Keratinocyte (primary cell): ENCODE measurements around the gene DMRTA2. TPM values are rescaled to one million over a fixed set of nuclear protein-coding genes. Genes with fewer than 3 reads are reported as not detected.

ENCODE experiments used
- DNase-seq: peaks from one replicate; pipeline ENCODE4 v3.0.0-alpha.2; 2011; ENCODE audit warnings: low read depth, missing footprints, low spot score
- FAIRE-seq: peaks from 2 replicates; lab custom pipeline; 2011; peaks lifted over from hg19 to GRCh38; lab: Jason Lieb, UNC
- H2AFZ ChIP-seq: 2 replicates; pipeline ENCODE4 v1.6.0; 2012; ENCODE audit warnings: low read length, control low read depth, inconsistent platforms; ENCODE audit not compliant: control insufficient read depth
- H3K27ac ChIP-seq: 2 replicates; pipeline ENCODE4 v1.5.1; 2011; ENCODE audit warnings: low read length; ENCODE audit not compliant: control insufficient read depth, insufficient read depth
- H3K27me3 ChIP-seq: 3 replicates; pipeline ENCODE4 v1.6.0; 2011; ENCODE audit warnings: low read length; ENCODE audit not compliant: control insufficient read depth, insufficient read depth; ENCODE audit errors: extremely low read depth
- H3K36me3 ChIP-seq, 2 experiments: 2 replicates in 1 of 2; 3 replicates in 1 of 2; pipeline ENCODE4 v1.5.1; 2011; ENCODE audit warnings: low read length in 2 of 2, mild to moderate bottlenecking in 1 of 2; ENCODE audit not compliant: control insufficient read depth in 2 of 2, insufficient read depth in 2 of 2; ENCODE audit errors: extremely low read depth in 1 of 2
- H3K4me1 ChIP-seq: 3 replicates; pipeline ENCODE4 v1.5.1; 2011; ENCODE audit warnings: low read length; ENCODE audit not compliant: control insufficient read depth, insufficient read depth; ENCODE audit errors: extremely low read depth
- H3K4me2 ChIP-seq: 3 replicates; pipeline ENCODE4 v1.6.0; 2011; ENCODE audit warnings: low read depth, low read length; ENCODE audit not compliant: control insufficient read depth, insufficient read depth; ENCODE audit errors: extremely low read depth
- H3K4me3 ChIP-seq, 3 experiments: fragments of 200-600 bp in 1 of 3; sonication (generic) in 1 of 3; 2 replicates in 2 of 3; 3 replicates in 1 of 3; pipeline ENCODE4 v1.5.1; 2011 to 2016; ENCODE audit warnings: low read length in 3 of 3, mild to moderate bottlenecking in 3 of 3, control low read depth in 2 of 3, inconsistent platforms in 1 of 3, low read depth in 1 of 3, mixed read lengths in 1 of 3, mixed run types in 1 of 3, moderate library complexity in 1 of 3; ENCODE audit not compliant: control insufficient read depth in 2 of 3, insufficient read depth in 2 of 3; ENCODE audit errors: extremely low read depth in 1 of 3
- H3K79me2 ChIP-seq: 2 replicates; pipeline ENCODE4 v1.6.0; 2012; ENCODE audit warnings: low read length; ENCODE audit not compliant: control insufficient read depth, insufficient read depth
- H3K9ac ChIP-seq: 3 replicates; pipeline ENCODE4 v1.6.0; 2011; ENCODE audit warnings: low read length; ENCODE audit not compliant: control insufficient read depth, insufficient read depth; ENCODE audit errors: extremely low read depth
- H3K9me1 ChIP-seq: 3 replicates; pipeline ENCODE4 v1.6.0; 2011; ENCODE audit warnings: low read length; ENCODE audit not compliant: control insufficient read depth, insufficient read depth; ENCODE audit errors: extremely low read depth
- H3K9me3 ChIP-seq: 2 replicates; pipeline ENCODE4 v1.5.1; 2012; ENCODE audit warnings: low read depth, low read length; ENCODE audit not compliant: control insufficient read depth
- H4K20me1 ChIP-seq: 3 replicates; pipeline ENCODE4 v1.6.0; 2011; ENCODE audit warnings: low read length; ENCODE audit not compliant: control insufficient read depth, insufficient read depth; ENCODE audit errors: extremely low read depth
- EZH2 ChIP-seq: IDR thresholded peaks from one replicate; pipeline ENCODE4 v1.6.1; 2012; ENCODE audit warnings: inconsistent platforms, mild to moderate bottlenecking, low read length, moderate library complexity
- dilution Hi-C: fragments of 300-500 bp; cut with MboI; formaldehyde crosslinking; loops from one replicate; pipeline ENCODE4 v1.7.0; 2020; ENCODE audit warnings: low sequenced_read_pairs; ENCODE audit not compliant: extremely low pct_ligation_motif_present
- polyA plus RNA-seq, 5 experiments: library from polyadenylated mRNA; depleted of rRNA in 3 of 5; stranded (reverse) in 3 of 5; stranded (forward) in 1 of 5; unstranded in 1 of 5; fragments of >200 nt; gene quantifications; 1 replicate in 1 of 5; 2 replicates in 3 of 5; 3 replicates in 1 of 5; pipeline versions ENCODE4 v1.2.1 to v1.2.3, GENCODE V29; 2011 to 2012; ENCODE audit warnings: missing spikeins in 2 of 5, low read depth in 1 of 5, low replicate concordance in 1 of 5
- TF ChIP-seq, protein P1 (sequence below), 3 experiments: IDR thresholded peaks in 1 of 3; conservative IDR thresholded peaks in 1 of 3; optimal IDR thresholded peaks in 1 of 3; 2 replicates in 2 of 3; 3 replicates in 1 of 3; pipeline versions ENCODE3 to v1.5.1; 2011; ENCODE audit warnings: low read length in 3 of 3, mild to moderate bottlenecking in 3 of 3, moderate library complexity in 2 of 3, control low read depth in 1 of 3, inconsistent platforms in 1 of 3; ENCODE audit not compliant: insufficient read depth in 2 of 3; ENCODE audit errors: extremely low read depth in 1 of 3

Gene DMRTA2
- polyA plus RNA-seq, 1 donor (not counting 4 experiments of a cell fraction or from before 2014, with no cell fraction given): 0.01 TPM

DNA sequence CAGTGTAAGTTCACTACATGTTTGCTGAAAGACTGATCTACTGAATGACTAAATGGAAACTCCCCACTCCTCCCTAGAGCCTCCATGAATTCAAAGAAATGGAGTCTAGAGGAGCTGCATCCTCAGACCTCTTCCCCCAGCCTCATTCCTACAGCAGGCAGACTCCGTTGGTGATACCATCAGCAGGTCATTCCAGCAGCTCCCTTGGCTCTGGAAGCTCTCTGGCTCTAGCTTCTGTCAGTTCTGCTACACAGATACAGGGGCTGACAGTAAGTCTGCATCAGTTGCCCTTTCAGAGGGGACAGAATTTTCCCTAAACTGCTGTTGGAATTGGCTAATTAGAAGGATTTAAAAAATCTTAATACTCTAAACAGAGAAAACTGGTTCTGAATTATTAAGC is 31.7 kb upstream of the DMRTA2 start:
- Histone ChIP-seq H4K20me1 (no peaks in the 10 kb centered on the region), H2AFZ (no peak overlapping the region), H3K4me3 (no peak overlapping the region), H3K9me3 (no peaks in the 10 kb centered on the region), H3K4me1 (no peaks in the 10 kb centered on the region), H3K27me3 (no peaks in the 10 kb centered on the region), H3K27ac (no peak overlapping the region), H3K9ac (no peak overlapping the region), H3K4me2 (no peak overlapping the region), H3K79me2 (no peaks in the 10 kb centered on the region), H3K9me1 (no peaks in the 10 kb centered on the region), H3K36me3 (no peaks in the 10 kb centered on the region)
- dilution Hi-C loops: no loop called here
- TF ChIP-seq EZH2: no peak
- TF ChIP-seq, protein P1, sequence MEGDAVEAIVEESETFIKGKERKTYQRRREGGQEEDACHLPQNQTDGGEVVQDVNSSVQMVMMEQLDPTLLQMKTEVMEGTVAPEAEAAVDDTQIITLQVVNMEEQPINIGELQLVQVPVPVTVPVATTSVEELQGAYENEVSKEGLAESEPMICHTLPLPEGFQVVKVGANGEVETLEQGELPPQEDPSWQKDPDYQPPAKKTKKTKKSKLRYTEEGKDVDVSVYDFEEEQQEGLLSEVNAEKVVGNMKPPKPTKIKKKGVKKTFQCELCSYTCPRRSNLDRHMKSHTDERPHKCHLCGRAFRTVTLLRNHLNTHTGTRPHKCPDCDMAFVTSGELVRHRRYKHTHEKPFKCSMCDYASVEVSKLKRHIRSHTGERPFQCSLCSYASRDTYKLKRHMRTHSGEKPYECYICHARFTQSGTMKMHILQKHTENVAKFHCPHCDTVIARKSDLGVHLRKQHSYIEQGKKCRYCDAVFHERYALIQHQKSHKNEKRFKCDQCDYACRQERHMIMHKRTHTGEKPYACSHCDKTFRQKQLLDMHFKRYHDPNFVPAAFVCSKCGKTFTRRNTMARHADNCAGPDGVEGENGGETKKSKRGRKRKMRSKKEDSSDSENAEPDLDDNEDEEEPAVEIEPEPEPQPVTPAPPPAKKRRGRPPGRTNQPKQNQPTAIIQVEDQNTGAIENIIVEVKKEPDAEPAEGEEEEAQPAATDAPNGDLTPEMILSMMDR (optimal IDR thresholded peaks at IDR 0.05 in 1 of 3, IDR thresholded peaks at IDR 0.05 in 1 of 3, conservative IDR thresholded peaks at IDR 0.05 in 1 of 3; ENCODE audit: extremely low read depth in 1 of 3, insufficient read depth in 2 of 3, low read length in 3 of 3): no peak
- DNase-seq (no peak), FAIRE-seq (no peak)

- Histone ChIP-seq H3K9me3 (no peaks in the 10 kb centered on the region), H3K4me2 (no peak overlapping the region)
Measured at GRCh38 chr1:50453266-50453665, 30.0 kb upstream of the DMRTA2 start.

More at GRCh38 chr1:50453266-50453665, 30.0 kb upstream of the DMRTA2 start:
- no peaks in the 10 kb centered on the region for H3K9me1 ChIP-seq
- H3K4me3 ChIP-seq: no peak overlapping the region
- no peaks in the 10 kb centered on the region for H3K36me3 ChIP-seq
- H3K4me1 ChIP-seq: no peaks in the 10 kb centered on the region
- no peaks in the 10 kb centered on the region for H3K79me2 ChIP-seq
- TF ChIP-seq EZH2: no peak
- TF ChIP-seq, protein P1 (optimal IDR thresholded peaks at IDR 0.05 in 1 of 3, IDR thresholded peaks at IDR 0.05 in 1 of 3, conservative IDR thresholded peaks at IDR 0.05 in 1 of 3; ENCODE audit: extremely low read depth in 1 of 3, insufficient read depth in 2 of 3, low read length in 3 of 3): no peak
- no peak overlapping the region for H3K27ac ChIP-seq
- H4K20me1 ChIP-seq: no peaks in the 10 kb centered on the region
- H2AFZ ChIP-seq: no peak overlapping the region
- H3K27me3 ChIP-seq: no peaks in the 10 kb centered on the region
- no peak for FAIRE-seq
- dilution Hi-C loops: no loop called here
- H3K9ac ChIP-seq: no peak overlapping the region
- no peak for DNase-seq
